Muscle of arm (tissue), 14 donors: ENCODE data around the gene SLC30A4. TPM values are rescaled to one million over a fixed set of nuclear protein-coding genes. Genes with fewer than 3 reads are reported as not detected.
"Not testable (repeated sequence)": the region's sequence is repeated elsewhere in the genome, so short reads cannot be mapped to it uniquely, and the experiment has no call there.

Experiments
- DNase-seq: peaks from one replicate; pipeline ENCODE4 v3.0.0-alpha.2; 2013
- long read RNA-seq, 11 donors: transcript quantifications; one replicate each; lab custom pipeline, GENCODE V29; 2026
- polyA plus RNA-seq, 12 donors: library from polyadenylated mRNA; unstranded; fragments of 120-200 nt; gene quantifications; one replicate each; pipeline ENCODE4 v1.2.1, GENCODE V29; 2013; ENCODE audit not compliant: insufficient read length in 12 of 12

SLC30A4 gene, protein sequence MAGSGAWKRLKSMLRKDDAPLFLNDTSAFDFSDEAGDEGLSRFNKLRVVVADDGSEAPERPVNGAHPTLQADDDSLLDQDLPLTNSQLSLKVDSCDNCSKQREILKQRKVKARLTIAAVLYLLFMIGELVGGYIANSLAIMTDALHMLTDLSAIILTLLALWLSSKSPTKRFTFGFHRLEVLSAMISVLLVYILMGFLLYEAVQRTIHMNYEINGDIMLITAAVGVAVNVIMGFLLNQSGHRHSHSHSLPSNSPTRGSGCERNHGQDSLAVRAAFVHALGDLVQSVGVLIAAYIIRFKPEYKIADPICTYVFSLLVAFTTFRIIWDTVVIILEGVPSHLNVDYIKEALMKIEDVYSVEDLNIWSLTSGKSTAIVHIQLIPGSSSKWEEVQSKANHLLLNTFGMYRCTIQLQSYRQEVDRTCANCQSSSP
- polyA plus RNA-seq = 1 to 10 TPM in 11 of 12 donors, not detected in 1; 4.8 to 7.9 (median 5.7) TPM
- long read RNA-seq, donor 1 = 0 reads
- long read RNA-seq, donor 2 = 0 reads
- long read RNA-seq, donor 3 = 0 reads
- long read RNA-seq, donor 4 = 0 reads
- long read RNA-seq, donor 5, full-length matches to known transcripts = 2 of 2 reads
- long read RNA-seq, donor 5, partial matches to known transcripts = 0 of 2 reads
- long read RNA-seq, donor 5, other reads (novel, unspliced or antisense) = 0 of 2 reads
- long read RNA-seq, donor 6 = 0 reads
- long read RNA-seq, donor 7 = 0 reads
- long read RNA-seq, donor 8 = 0 reads
- long read RNA-seq, donor 9 = 0 reads
- long read RNA-seq, donor 10, full-length matches to known transcripts = 2 of 2 reads
- long read RNA-seq, donor 10, partial matches to known transcripts = 0 of 2 reads
- long read RNA-seq, donor 10, other reads (novel, unspliced or antisense) = 0 of 2 reads
- long read RNA-seq, donor 11, full-length matches to known transcripts = 1 of 1 reads
- long read RNA-seq, donor 11, partial matches to known transcripts = 0 of 1 reads
- long read RNA-seq, donor 11, other reads (novel, unspliced or antisense) = 0 of 1 reads

DNA sequence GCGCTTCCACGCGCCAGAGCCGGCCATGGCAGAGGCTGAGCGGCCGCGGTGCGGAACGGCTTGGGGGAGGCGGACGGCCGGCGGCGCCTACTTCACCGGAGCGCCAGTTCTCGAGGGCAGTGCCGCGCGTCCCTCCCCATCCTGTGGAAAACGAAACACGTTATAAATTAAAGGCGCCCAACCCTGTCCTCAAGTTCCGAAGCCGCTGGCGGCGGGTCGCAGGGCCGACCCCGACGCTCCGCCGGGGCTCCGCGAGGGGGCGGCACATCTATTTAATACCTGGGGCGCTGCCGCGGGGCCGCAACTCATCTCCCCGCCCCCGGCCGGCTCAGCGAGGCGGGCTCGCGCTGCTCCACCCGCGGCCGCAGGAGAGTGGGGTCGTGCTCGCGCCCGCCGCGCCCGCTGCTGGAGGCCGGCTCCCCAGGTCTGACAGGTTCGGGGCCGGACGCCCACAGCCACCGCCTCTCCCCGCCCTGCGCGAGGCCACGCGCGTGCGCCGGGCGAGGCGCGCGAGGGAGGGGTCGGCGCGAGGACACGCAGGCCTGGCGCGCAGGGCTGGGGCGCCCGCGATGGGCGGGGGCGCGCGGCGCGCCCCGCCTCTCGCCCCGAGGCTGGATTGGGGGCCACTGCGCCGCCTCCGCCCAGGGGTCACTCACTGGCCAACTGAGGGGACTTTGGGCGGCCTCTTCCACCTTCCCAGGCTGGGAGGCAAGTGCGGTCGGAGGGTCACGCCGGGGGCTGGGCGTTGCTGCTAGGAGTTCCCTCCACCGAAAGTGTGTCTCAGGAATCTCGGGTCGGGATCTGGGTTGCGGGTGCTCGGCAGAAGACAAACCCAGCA is at the start of gene SLC30A4:
SLC30A4 (minus strand) TSS at position 428 of the 838 bp plus-strand sequence; CDS start at position 27, 401 bp downstream.
- DNase-seq = peak; percentile 66

DNA sequence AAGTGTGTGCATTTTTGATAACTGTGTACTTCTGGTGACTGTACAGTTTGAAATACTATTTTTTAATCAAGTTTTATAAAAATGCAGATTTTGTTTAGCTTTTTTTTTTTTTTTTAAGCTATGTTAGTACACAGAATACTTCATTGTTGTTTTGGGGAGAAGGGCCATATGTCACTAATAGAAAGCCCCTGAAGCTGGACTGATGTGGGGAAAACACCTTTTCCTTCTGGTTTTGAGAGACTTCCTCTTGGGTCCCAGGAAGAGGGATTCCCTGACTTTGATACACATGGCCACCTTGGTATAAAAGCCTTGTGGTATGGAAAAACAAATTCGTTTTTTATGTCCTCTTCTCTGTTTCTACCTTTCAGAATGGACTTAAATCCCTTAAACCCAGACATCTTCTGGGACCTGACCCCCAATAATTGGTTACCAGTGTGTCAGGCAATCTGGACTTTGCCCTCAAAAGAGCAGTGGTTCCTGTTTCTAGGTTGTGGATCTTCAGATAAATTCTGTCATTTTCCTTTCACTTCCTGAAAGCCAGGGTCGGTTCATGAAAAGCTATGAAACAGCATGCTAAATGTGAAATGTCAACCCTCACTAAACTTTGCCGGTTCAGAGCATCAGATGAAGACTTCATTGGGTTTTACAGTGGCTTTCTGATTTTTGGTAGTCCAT is 33.5 kb upstream of the SLC30A4 start:
- no peak for DNase-seq

DNA sequence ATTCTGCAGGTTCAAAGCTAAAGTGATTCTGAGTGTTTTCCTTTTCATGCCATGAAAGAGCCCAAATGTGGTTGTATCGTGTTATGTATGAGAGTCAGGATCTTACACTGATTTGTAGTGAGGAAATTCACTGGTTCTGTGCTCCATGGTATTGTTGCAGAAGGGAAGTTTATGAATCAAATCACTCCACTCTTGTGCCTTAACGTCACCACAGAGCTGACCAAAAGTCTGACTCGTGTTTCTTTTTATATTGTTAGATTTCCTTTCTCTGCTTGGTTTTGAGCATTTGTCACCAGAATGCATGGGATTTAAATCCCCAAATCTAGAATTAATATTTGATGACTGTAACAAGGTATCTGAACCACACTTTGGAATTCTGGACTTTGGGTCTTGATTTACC is 29.1 kb upstream of the SLC30A4 start:
- no peak for DNase-seq

DNA sequence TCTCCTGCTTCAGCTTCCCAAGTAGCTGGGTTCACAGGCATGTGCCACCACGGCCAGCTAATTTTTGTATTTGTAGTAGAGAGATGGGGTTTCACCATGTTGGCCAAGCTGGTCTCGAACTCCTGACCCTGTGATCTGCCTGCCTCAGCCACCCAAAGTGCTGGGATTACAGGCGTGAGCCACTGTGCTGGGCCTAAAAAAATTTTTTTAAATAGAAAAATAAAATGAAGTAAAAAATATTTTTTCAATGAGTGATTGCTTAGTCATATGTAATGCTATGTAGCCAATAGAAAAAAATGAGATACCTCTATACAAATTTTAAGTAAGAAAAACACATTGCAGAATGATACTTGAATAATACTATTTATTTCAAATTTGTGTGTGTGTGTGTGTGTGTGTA is 27.9 kb upstream of the SLC30A4 start:
- no peak for DNase-seq

DNA sequence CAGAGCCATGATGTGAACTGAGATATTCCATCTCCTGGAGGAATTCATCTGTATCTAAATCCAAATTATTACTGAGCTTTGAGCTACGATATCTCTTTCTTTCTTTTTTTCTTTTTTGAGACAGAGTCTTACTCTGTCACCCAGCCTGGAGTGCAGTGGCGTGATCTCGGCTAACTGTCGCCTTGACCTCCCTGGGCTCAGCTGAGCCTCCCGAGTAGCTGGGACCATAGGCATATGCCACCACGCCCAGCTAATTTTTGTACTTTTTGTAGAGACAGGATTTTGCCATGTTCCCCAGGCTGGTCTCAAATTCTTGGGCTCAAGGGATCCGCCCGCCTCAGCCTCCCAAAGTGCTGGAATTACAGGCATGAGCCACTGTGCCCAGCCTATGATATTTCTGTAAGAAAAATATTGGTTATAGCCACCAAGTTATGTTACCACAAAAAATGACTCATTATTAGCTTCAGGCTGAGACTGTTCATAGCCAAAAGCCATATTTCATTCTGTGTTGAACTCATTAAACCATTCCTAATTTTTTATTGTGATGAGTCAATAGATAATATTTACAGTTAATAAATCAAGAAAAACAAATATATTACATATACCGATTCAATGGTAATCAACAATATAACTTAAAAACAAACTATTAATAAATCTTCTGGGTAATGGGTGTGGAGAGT is 27.1 kb upstream of the SLC30A4 start:
- no peak for DNase-seq

DNA sequence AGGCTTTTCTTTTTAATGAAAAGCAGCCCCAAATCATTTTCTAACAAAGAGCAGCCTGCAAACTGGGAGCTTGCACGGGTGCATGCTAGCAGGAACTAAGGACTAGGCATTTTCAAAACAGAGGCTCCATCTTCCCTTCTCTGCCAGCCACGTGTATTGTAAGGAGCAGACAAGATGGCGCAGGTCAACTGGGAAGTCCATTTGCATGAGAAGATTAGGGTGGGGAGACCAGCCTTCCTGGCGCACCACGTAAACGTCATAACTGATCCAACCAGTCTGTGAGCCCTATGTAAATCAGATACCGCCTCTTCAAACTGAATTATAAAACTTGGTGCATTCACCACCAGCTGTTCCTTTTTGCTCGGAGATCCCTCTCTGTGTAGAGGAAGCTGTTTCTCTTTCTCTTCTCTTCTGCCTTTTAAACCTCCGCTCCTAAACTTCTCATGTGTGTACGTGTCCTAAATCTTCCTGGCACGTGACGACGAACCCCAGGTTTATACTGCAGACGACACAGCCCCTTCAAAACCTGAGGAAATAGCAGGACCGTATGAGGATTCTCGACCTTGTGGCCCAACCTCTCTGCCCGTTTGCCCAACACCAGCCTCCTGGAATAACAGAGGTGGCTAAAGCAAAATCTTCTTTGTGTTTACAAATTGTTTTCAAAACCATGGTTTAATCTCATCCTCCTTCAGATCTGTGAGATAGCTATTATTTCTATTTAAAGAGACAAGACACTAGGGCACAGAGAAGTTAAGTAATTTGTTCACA is 26.4 kb upstream of the SLC30A4 start:
- no peak for DNase-seq

DNA sequence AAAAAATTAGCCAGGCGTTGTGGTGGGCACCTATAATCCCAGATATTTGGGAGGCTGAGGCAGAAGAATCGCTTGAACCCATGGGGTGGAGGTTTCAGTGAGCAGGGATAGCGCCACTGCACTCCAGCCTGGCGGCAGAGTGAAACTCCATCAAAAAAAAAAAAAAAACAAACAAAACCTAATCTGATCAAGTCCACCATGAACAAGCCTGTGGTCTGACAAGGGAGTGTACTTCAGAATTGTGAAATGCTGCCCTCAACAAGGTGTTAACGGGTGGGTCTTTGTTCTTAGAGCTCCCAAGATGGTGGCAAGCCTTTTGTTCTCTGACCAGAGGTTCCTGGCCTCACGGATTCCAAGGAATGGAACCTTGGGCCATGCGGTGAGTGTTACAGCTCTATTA is 24.2 kb upstream of the SLC30A4 start:
- no peak for DNase-seq

DNA sequence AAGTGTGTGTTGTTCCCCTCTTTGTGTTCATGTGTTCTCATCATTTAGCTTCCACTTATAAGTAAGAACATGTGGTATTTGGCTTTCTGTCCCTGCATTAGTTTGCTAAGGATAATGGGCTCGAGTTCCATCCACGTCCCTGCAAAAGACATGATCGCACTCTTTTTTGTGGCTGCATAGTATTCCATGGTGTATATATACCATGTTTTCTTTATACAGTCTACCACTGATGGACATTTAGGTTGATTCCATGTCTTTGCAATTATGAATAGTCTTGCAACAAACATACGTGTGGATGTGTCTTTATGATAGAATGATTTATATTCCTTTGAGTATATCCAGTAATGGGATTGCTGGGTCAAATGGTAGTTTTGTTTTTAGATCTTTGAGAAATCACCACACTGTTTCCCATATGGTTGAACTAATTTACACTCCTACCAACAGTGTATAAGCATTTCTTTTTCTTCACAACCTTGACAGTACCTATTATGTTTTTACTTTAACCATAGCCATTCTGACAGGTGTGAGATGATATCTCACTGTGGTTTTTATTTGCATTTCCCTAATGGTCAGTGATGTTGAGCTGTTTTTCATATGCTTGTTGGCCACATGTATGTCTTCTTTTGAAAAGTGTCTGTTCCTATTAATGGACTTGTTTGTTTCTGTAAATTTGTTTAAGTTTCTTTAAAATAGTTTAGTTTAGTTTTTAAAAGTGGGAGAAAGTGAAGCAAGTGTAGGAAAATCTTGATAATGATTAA is 21.9 kb upstream of the SLC30A4 start:
- DNase-seq = no peak

DNA sequence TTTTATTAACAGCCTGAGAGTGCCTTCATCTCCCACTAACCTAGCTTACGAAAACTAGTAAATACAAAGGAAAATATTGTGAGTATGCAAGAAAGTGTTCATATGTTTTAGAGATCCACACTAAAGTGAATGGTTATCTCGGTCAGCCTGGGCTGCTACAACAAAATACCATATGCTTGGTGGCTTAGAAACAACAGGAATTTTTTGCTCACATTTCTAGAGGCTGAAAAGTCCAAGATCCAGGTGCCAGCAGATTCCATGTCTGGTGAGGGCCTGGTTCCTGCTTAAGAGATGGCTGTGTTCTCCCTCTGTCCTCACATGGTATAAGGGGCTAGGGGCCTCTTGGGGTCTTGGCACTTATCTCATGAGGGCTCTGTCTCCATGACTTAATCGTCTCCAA is 20.5 kb upstream of the SLC30A4 start:
- no peak for DNase-seq

DNA sequence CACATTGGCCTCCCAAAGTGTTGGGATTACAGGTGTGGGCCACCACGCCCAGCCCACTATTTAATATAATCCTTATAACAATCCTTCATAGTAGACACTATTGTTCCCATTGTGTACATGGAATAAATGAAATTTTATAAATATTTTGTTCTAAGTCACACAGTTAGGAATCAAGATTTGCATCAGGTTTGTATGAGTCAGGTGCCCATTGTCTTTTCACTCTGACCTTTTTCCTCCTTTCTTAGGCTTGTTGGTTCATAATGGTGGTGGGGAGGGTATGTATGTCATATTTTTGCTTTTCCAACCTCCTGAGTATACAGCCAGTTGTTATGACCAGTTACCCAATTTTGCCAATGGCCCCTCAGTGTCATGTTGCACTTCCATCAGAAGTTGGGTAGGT is 18.0 kb upstream of the SLC30A4 start:
- no peak for DNase-seq

DNA sequence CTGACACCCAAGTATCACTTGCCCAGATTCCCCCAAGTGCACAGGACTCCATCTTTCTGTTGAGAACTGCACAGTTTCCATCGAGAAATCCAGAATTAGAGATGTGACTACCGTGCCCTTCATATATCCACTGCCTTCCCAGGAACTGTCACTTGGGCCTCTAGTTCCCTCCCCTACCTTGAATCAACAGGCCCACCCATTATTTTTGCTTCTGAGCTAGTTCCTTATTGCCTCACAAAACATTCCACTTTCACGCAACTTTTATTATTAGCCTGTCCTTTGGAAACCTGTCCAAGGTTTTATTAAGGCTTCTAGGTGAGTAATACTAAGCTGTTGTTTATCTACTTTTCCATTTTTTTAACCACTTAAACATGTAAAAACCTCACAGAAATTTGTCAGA is 17.1 kb upstream of the SLC30A4 start:
- no peak for DNase-seq

DNA sequence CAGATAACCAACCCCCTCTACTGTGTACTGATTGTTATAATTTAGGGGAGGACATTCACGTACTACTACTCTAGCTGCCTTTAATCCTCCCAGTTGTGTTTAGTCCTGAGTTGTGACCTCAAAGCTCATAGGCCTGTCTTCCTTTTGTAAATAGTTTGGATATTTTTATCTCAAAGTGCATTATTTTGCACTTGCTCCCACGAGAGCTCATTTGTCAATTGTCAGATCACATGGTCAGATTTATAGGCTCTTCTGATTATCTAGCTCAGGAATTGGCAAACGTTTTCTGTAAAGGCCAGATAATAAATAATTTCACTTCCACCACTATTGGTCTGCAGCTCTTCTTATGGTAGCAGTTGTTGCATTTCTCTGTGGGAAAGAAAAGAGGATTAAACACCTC is 14.4 kb upstream of the SLC30A4 start:
- DNase-seq = no peak

DNA sequence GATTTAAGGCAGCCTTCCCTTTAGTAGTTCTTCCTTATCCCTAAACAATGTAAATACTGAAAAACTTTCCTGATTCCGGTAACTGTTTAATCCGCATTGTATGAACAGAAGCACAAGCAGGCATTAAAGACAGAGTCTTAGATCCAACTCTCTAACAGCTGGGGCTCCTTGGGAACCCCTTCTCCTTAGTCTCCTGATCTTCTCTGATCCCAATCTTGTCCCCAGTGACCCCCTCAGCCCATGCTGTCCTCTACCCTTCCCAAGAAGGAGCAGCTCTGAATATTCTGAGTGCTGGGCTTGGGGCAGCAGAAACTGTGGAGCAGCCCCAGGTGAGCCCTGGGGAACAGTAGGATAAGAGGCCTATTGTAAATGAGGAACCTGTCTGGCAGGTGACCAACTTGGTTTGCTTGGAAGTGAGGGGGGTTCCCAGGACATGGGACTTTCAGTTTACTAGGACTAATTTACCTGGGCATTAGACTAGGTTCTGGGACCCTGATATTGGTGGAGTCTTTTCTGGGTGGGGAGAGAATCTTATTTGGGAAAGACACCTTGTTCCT is 13.0 kb upstream of the SLC30A4 start:
- no peak for DNase-seq

DNA sequence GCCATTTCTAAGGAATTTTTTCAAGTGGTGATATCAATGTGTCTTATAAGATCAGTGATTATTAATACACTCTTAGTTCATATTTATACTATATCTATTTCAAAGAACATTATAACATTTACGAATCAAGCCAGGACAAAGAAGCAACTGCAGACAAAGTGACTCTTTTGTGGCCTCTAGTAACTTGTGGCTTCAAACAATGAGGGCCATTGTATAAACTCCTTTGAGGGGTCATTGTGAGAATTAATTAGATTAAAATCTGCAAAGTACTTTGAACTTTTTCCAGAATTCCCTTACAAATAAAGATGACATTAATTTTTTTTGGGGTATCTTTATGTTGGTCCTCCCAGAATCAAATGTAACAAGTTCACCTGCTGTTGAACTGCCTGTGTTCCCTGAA is 12.3 kb upstream of the SLC30A4 start:
- no peak for DNase-seq

DNA sequence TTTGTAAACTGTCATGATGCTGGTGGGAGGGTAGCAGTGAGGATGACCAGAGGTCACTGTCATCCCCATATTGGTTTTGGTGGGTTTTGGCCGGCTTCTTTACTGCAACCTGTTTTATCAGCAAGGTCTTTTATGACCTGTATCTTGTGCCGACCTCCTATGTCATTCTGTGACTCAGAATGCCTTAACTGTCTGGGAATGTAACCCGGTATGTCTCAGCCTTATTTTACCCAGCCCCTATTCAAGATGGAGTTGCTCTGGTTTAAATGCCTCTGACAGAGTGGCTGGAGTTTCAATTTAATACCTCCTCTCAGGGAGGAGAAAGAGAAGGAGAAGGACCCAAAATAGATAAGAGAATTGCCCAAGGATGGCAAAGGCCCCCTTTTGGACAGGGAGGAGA is 10.3 kb upstream of the SLC30A4 start:
- not testable (repeated sequence) for DNase-seq

DNA sequence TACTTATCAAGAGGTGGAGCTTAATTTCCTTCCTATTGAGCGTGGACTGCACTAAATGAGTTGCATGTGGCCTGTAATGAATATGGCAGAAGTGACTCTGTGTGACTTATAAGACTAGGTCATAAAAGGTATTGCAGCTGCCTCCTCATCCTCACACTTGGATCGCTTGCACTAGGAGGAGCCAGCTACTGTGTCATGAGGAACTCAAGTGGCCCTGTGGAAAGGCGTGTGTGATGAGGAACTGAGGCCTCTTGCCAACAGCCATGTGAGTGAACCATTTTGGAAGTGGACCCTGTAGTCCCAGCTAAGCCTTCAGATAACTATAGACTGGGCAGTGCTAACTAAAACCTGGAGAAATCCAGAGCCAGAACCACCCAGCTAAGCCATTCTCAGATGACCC is 7.1 kb upstream of the SLC30A4 start:
- no peak for DNase-seq

DNA sequence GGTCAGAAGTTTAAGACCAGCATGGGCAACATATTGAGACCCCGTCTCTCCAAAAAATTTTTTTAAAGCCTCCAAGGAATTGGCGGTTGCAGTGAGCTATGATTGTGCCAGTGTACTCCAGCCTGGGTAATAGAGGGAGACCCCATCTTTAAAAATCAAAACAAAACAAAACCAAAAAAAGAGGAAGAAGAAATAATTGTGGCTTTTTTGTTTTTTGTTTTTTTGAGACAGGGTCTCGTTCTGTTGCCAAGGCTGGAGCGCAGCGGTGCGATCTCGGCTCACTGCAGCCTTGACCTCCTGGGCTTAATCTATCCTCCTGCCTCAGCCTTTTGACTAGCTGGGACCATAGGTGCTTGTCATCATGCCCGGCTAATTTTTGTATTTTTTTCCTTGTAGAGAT is 4.5 kb upstream of the SLC30A4 start:
- DNase-seq = no peak

DNA sequence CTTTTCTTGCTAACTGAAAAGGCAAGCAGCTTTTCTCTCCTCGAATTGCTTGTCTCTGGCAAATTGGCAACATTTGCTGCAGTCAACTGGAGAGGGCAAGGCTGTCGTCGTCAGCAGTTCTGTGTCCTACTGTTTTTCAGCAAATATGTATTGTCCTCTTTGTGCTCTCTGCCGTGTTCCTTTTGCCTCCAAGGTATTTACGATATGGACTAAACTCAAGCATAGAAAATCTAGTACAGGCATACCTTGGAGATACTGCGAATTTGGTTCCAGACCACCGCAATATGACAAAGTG is 558 bp upstream of the SLC30A4 start:
- DNase-seq = no peak
